Measurements from ENCODE around the gene LZTS2. TPM values are rescaled to one million over a fixed set of nuclear protein-coding genes. Genes with fewer than 3 reads are reported as not detected.

The LZTS2 gene
- total and polyA plus RNA-seq, 2 of the 4 experiments (the other 2 are of a cell fraction): 19.2 to 101 TPM

GRCh38 chr10:101014966-101015581, 15.5 kb downstream of the LZTS2 start:
- Histone ChIP-seq H3K4me3 (ENCODE audit: insufficient read depth, low read depth, low read length) (no peak overlapping the region), H4K20me1 (ENCODE audit: insufficient read depth, low read length) (peaks cover 4% of the 10 kb centered on the region; the same call in 1 of the 2 replicates), H4K8ac (ENCODE audit: low read depth in 2 of 2, low read length in 2 of 2) (no peak overlapping the region), H2AK9ac (replicated peaks; ENCODE audit: low read depth, low read length, poor library complexity) (peak overlapping the region; percentile 92), H3K4me1 (ENCODE audit: control insufficient read depth, insufficient read depth, low read length) (peaks cover 22% of the 10 kb centered on the region), H2BK20ac (ENCODE audit: low read depth, low read length) (no peak overlapping the region), H3K79me1 (ENCODE audit: low read depth in 1 of 2, low read length in 2 of 2) (0 out of 4 replicates have a peak, but pooled peaks cover 0 to 7% of the 10 kb centered on the region in 2 experiments), H3K4me2 (ENCODE audit: low read depth, low read length) (no peak overlapping the region), H3K27me3 (ENCODE audit: control insufficient read depth, insufficient read depth, low read length) (no peaks in the 10 kb centered on the region; the same call in 1 of the 2 replicates), H2BK5ac (ENCODE audit: low read depth, low read length, poor library complexity, severe bottlenecking) (no peak overlapping the region), H4K5ac (ENCODE audit: low read depth, low read length) (no peak overlapping the region), H3K9ac (ENCODE audit: low read depth, low read length) (no peak overlapping the region), H3K9me3 (ENCODE audit: control insufficient read depth, insufficient read depth, low read length) (no peaks in the 10 kb centered on the region), H2AFZ (replicated peaks; ENCODE audit: low read length, poor library complexity) (peak overlapping the region; percentile 28), H3K14ac (replicated peaks; ENCODE audit: low read depth, low read length) (no peak overlapping the region), H3K27ac (ENCODE audit: insufficient read depth, low read length) (no peak overlapping the region), H3K9me1 (ENCODE audit: insufficient read depth, low read length) (peaks cover 13% of the 10 kb centered on the region), H3K36me3 (ENCODE audit: control insufficient read depth, insufficient read depth, low read length) (no peaks in the 10 kb centered on the region), H3K4ac (ENCODE audit: low read depth, low read length) (peak overlapping the region; percentile 39), H2AK5ac (ENCODE audit: low read depth, low read length) (peak overlapping the region; percentile 90; the same call in 1 of the 2 replicates), H3K23ac (ENCODE audit: low read depth, low read length) (no peak overlapping the region), H3K56ac (ENCODE audit: extremely low read depth, insufficient read depth, low read length) (no peak overlapping the region), H4K91ac (ENCODE audit: insufficient read depth, low read depth, low read length) (0 out of 2 replicates have a peak overlapping the region, but pooled peaks have one; percentile 19), H2BK120ac (ENCODE audit: low read depth, low read length) (no peak overlapping the region), H2BK15ac (ENCODE audit: low read depth, low read length) (no peak overlapping the region), H3K18ac (ENCODE audit: low read depth, low read length) (no peak overlapping the region)
- ATAC-seq (ENCODE audit: low read depth) (peak; percentile 30), DNase-seq (peak; percentile 98)
- peak; percentile 80 for TF ChIP-seq FOS (IDR thresholded peaks at IDR 0.05; ENCODE audit: low read depth, low read length)
- TF ChIP-seq, protein P1, sequence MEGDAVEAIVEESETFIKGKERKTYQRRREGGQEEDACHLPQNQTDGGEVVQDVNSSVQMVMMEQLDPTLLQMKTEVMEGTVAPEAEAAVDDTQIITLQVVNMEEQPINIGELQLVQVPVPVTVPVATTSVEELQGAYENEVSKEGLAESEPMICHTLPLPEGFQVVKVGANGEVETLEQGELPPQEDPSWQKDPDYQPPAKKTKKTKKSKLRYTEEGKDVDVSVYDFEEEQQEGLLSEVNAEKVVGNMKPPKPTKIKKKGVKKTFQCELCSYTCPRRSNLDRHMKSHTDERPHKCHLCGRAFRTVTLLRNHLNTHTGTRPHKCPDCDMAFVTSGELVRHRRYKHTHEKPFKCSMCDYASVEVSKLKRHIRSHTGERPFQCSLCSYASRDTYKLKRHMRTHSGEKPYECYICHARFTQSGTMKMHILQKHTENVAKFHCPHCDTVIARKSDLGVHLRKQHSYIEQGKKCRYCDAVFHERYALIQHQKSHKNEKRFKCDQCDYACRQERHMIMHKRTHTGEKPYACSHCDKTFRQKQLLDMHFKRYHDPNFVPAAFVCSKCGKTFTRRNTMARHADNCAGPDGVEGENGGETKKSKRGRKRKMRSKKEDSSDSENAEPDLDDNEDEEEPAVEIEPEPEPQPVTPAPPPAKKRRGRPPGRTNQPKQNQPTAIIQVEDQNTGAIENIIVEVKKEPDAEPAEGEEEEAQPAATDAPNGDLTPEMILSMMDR (conservative IDR thresholded peaks at IDR 0.05; ENCODE audit: low read depth, low read length): peak; percentile 0; the same call in 1 of the 2 replicates
- no peak for TF ChIP-seq CEBPB (IDR thresholded peaks at IDR 0.05; ENCODE audit: low read depth, low read length)
- peak; percentile 48; the same call in 1 of the 2 replicates for TF ChIP-seq USF2 (IDR thresholded peaks at IDR 0.05; ENCODE audit: low read depth, low read length)
- TF ChIP-seq BHLHE40 (IDR thresholded peaks at IDR 0.05; ENCODE audit: low read depth, low read length): peak; percentile 48; the same call in 1 of the 2 replicates
- peak; percentile 9 for TF ChIP-seq RCOR1 (IDR thresholded peaks at IDR 0.05; ENCODE audit: insufficient replicate concordance, low read length)
- no TSS peak for BruUV-seq (replicated peaks)
- ChIA-PET CTCF (interaction anchor here (0.6 to 6.8 kb wide), 17 partner anchors 10 to 496 kb away, joined by 3 to 48 read pairs (median 4); partner anchors contain the start of genes KAZALD1, LZTS2, MRPL43 and PDZD7), POLR2A (ENCODE audit: unreplicated experiment) (no interaction called here)
- dilution Hi-C loops (cut with HindIII; ENCODE audit: low sequenced_read_pairs, unreplicated experiment) (no loop called here), in situ Hi-C loops (cut with MboI; ENCODE audit: low sequenced_read_pairs) (no loop called here), intact Hi-C loops (cut with micrococcal nuclease) (loop anchor here (10.0 kb wide), 1 partner anchor 450 kb away; no protein-coding TSS in a partner anchor)
- 0% methylated on average over 1 of the region's 7 CpGs; no CpG with 5 or more reads in 1 of the 2 experiments for WGBS, 2 experiments (ENCODE audit: extremely low coverage in 2 of 2, insufficient read length in 1 of 2)

Measured in IMR-90 (cell line).